H9 (cell line): ENCODE data around the gene CALCOCO1. TPM values are rescaled to one million over a fixed set of nuclear protein-coding genes. Genes with fewer than 3 reads are reported as not detected.

Experiments used
- DNase-seq: peaks from one replicate; pipeline ENCODE4 v3.0.0-alpha.2; 2017
- H2AFZ ChIP-seq: one replicate; pipeline ENCODE4 v1.6.1; 2013; ENCODE audit warnings: mild to moderate bottlenecking, low read length, control low read depth, moderate library complexity
- H2AK5ac ChIP-seq: 2 replicates; pipeline ENCODE4 v1.6.1; 2013; ENCODE audit warnings: low read length, control low read depth, mixed read lengths; ENCODE audit not compliant: insufficient read length
- H2BK120ac ChIP-seq: one replicate; pipeline ENCODE4 v1.6.1; 2013; ENCODE audit warnings: low read depth, mild to moderate bottlenecking, low read length, control low read depth, inconsistent platforms; ENCODE audit not compliant: poor library complexity, severe bottlenecking
- H2BK12ac ChIP-seq: 2 replicates; pipeline ENCODE4 v1.6.1; 2013; ENCODE audit warnings: low read length, control low read depth, mixed read lengths, low read depth; ENCODE audit not compliant: insufficient read length
- H2BK15ac ChIP-seq: 2 replicates; pipeline ENCODE4 v1.6.1; 2013; ENCODE audit warnings: low read depth, low read length, control low read depth
- H2BK20ac ChIP-seq: one replicate; pipeline ENCODE4 v1.6.1; 2013; ENCODE audit warnings: low read depth, mild to moderate bottlenecking, low read length, control low read depth, inconsistent platforms; ENCODE audit not compliant: poor library complexity, severe bottlenecking
- H2BK5ac ChIP-seq: 2 replicates; pipeline ENCODE4 v1.6.1; 2013; ENCODE audit warnings: low read length, control low read depth, mixed read lengths; ENCODE audit not compliant: insufficient read length
- H3K14ac ChIP-seq: 2 replicates; pipeline ENCODE4 v1.6.1; 2013; ENCODE audit warnings: low read length, control low read depth; ENCODE audit not compliant: insufficient read depth
- H3K18ac ChIP-seq: 2 replicates; pipeline ENCODE4 v1.6.1; 2013; ENCODE audit warnings: low read depth, mild to moderate bottlenecking, mixed read lengths, low read length, control low read depth; ENCODE audit not compliant: insufficient read length
- H3K23ac ChIP-seq: 2 replicates; pipeline ENCODE4 v1.6.1; 2013; ENCODE audit warnings: low read length, control low read depth, mixed read lengths, low read depth; ENCODE audit not compliant: insufficient read length
- H3K23me2 ChIP-seq: 2 replicates; pipeline ENCODE4 v1.6.1; 2013; ENCODE audit warnings: low read depth, mild to moderate bottlenecking, mixed read lengths, low read length, control low read depth; ENCODE audit not compliant: insufficient read length, poor library complexity, severe bottlenecking
- H3K27ac ChIP-seq: 2 replicates; pipeline ENCODE4 v1.5.1; 2013; ENCODE audit warnings: low read length, control low read depth, mixed read lengths, low read depth; ENCODE audit not compliant: insufficient read length
- H3K27me3 ChIP-seq: 2 replicates; pipeline ENCODE4 v1.6.1; 2013; ENCODE audit warnings: low read length, control low read depth, inconsistent platforms; ENCODE audit not compliant: insufficient read depth
- H3K4ac ChIP-seq: 2 replicates; pipeline ENCODE4 v1.6.1; 2013; ENCODE audit warnings: low read depth, mild to moderate bottlenecking, control low read depth, inconsistent platforms, low read length, moderate library complexity
- H3K4me1 ChIP-seq: 2 replicates; pipeline ENCODE4 v1.6.1; 2013; ENCODE audit warnings: low read length, control low read depth, inconsistent platforms; ENCODE audit not compliant: insufficient read depth
- H3K4me2 ChIP-seq: 2 replicates; pipeline ENCODE4 v1.6.1; 2013; ENCODE audit warnings: low read length, control low read depth, mixed read lengths; ENCODE audit not compliant: insufficient read length, insufficient read depth
- H3K56ac ChIP-seq: 2 replicates; pipeline ENCODE4 v1.6.1; 2013; ENCODE audit warnings: low read depth, mild to moderate bottlenecking, mixed read lengths, low read length, control low read depth; ENCODE audit not compliant: insufficient read length
- H3K79me1 ChIP-seq: 2 replicates; pipeline ENCODE4 v1.6.1; 2013; ENCODE audit warnings: low read depth, mild to moderate bottlenecking, moderate library complexity, low read length, control low read depth, inconsistent platforms; ENCODE audit not compliant: insufficient read depth, poor library complexity, severe bottlenecking
- H3K79me2 ChIP-seq: 2 replicates; pipeline ENCODE4 v1.6.1; 2013; ENCODE audit warnings: low read length, control low read depth, inconsistent platforms; ENCODE audit not compliant: insufficient read depth
- H3K9ac ChIP-seq: 2 replicates; pipeline ENCODE4 v1.6.1; 2013; ENCODE audit warnings: low read length, control low read depth, mixed read lengths; ENCODE audit not compliant: insufficient read length; ENCODE audit errors: extremely low read depth
- H3K9me3 ChIP-seq: one replicate; pipeline ENCODE4 v1.6.1; 2013; ENCODE audit warnings: low read depth, low read length, inconsistent platforms; ENCODE audit not compliant: control insufficient read depth
- H3T11ph ChIP-seq: one replicate; pipeline ENCODE4 v1.6.1; 2013; ENCODE audit warnings: mild to moderate bottlenecking, low read length, control low read depth, inconsistent platforms
- H4K20me1 ChIP-seq: one replicate; pipeline ENCODE4 v1.6.1; 2013; ENCODE audit not compliant: control insufficient read depth, insufficient read length, insufficient read depth
- H4K5ac ChIP-seq: 2 replicates; pipeline ENCODE4 v1.6.1; 2013; ENCODE audit warnings: low read depth, mild to moderate bottlenecking, mixed read lengths, low read length, control low read depth; ENCODE audit not compliant: insufficient read length
- H4K8ac ChIP-seq: replicated peaks from 2 replicates; pipeline ENCODE4 v1.6.1; 2013; ENCODE audit warnings: low read length, control low read depth, mixed read lengths, low read depth; ENCODE audit not compliant: insufficient read length
- H4K91ac ChIP-seq: 2 replicates; pipeline ENCODE4 v1.6.1; 2013; ENCODE audit warnings: low read depth, mild to moderate bottlenecking, moderate library complexity, mixed read lengths, low read length, control low read depth; ENCODE audit not compliant: insufficient read length
- H3K27ac Mint-ChIP-seq, 3 experiments: 2 replicates in 2 of 3; 3 replicates in 1 of 3; pipeline ENCODE4 v1.8.0; 2020 to 2021; ENCODE audit warnings: mixed read lengths in 3 of 3, mild to moderate bottlenecking in 1 of 3, moderate library complexity in 1 of 3
- H3K27me3 Mint-ChIP-seq: 2 replicates; pipeline ENCODE4 v1.8.0; 2021; ENCODE audit warnings: low read depth, mild to moderate bottlenecking, moderate library complexity, mixed read lengths
- H3K36me3 Mint-ChIP-seq, 3 experiments: 2 replicates in 2 of 3; 3 replicates in 1 of 3; pipeline ENCODE4 v1.8.0; 2020 to 2021; ENCODE audit warnings: low read depth in 3 of 3, mixed read lengths in 3 of 3; ENCODE audit not compliant: insufficient read depth in 1 of 3
- H3K4me1 Mint-ChIP-seq, 2 experiments: 2 replicates each; pipeline ENCODE4 v1.8.0; 2020; ENCODE audit warnings: mixed read lengths in 2 of 2
- H3K4me3 Mint-ChIP-seq, 2 experiments: 2 replicates in 1 of 2; 3 replicates in 1 of 2; pipeline ENCODE4 v1.8.0; 2020 to 2021; ENCODE audit warnings: mild to moderate bottlenecking in 2 of 2, mixed read lengths in 2 of 2, moderate library complexity in 1 of 2
- H3K9me3 Mint-ChIP-seq, 2 experiments: 2 replicates in 1 of 2; 3 replicates in 1 of 2; pipeline ENCODE4 v1.8.0; 2020; ENCODE audit warnings: mild to moderate bottlenecking in 2 of 2, mixed read lengths in 2 of 2, moderate library complexity in 1 of 2
- WGBS: extraction: QIAGEN DNeasy Blood & Tissue Kit; methylation state at CpG from one replicate; pipeline ENCODE4 v1.1.7; 2013; ENCODE audit warnings: missing lambda C conversion rate, low lambda C conversion rate, mixed read lengths; ENCODE audit not compliant: insufficient read length; ENCODE audit errors: extremely low coverage; 5-methylcytosine and 5-hydroxymethylcytosine counted together
- total RNA-seq: library from RNA; stranded (reverse); gene quantifications from 2 replicates; pipeline ENCODE4 v1.2.1, GENCODE V29; 2021
- TF ChIP-seq, protein P1 (sequence below): fragments of 200-600 bp; sonication (generic); conservative IDR thresholded peaks from 3 replicates; pipeline ENCODE4 v1.8.0; 2021; ENCODE audit warnings: antibody characterized with exemption, mild to moderate bottlenecking

The CALCOCO1 gene
- total RNA-seq, 1 experiment from 2014 or later, result 22.3 TPM

- Histone ChIP-seq H3K9me3 (no peaks in the 10 kb centered on the region), H2AFZ (no peak overlapping the region), H3K23ac (no peak overlapping the region), H2BK5ac (no peak overlapping the region), H2BK20ac (no peak overlapping the region), H4K8ac (no peak overlapping the region), H3K79me2 (no peaks in the 10 kb centered on the region), H2AK5ac (no peak overlapping the region), H2BK15ac (no peak overlapping the region), H4K5ac (no peak overlapping the region), H3K14ac (no peak overlapping the region), H3K9ac (no peak overlapping the region), H2BK12ac (no peak overlapping the region), H4K91ac (no peak overlapping the region), H3T11ph (no peak overlapping the region), H3K4me2 (no peak overlapping the region), H2BK120ac (no peak overlapping the region), H3K23me2 (peaks cover 4% of the 10 kb centered on the region), H3K18ac (no peak overlapping the region), H3K4ac (no peak overlapping the region), H4K20me1 (peaks cover under 1% of the 10 kb centered on the region), H3K79me1 (no peaks in the 10 kb centered on the region), H3K27ac (no peak overlapping the region), H3K27me3 (no peaks in the 10 kb centered on the region), H3K4me1 (no peaks in the 10 kb centered on the region), H3K56ac (no peak overlapping the region)
- no CpG with 5 or more reads among the region's 3 CpGs for WGBS
- peaks cover 13 to 18% of the 10 kb centered on the region in 2 experiments for H3K4me1 Mint-ChIP-seq
- no peaks in the 10 kb centered on the region for H3K9me3 Mint-ChIP-seq
- H3K36me3 Mint-ChIP-seq, result peaks cover 0 to 4% (median 0%) of the 10 kb centered on the region in 3 experiments; a peak in 2 of 7 replicates
- TF ChIP-seq, protein P1, sequence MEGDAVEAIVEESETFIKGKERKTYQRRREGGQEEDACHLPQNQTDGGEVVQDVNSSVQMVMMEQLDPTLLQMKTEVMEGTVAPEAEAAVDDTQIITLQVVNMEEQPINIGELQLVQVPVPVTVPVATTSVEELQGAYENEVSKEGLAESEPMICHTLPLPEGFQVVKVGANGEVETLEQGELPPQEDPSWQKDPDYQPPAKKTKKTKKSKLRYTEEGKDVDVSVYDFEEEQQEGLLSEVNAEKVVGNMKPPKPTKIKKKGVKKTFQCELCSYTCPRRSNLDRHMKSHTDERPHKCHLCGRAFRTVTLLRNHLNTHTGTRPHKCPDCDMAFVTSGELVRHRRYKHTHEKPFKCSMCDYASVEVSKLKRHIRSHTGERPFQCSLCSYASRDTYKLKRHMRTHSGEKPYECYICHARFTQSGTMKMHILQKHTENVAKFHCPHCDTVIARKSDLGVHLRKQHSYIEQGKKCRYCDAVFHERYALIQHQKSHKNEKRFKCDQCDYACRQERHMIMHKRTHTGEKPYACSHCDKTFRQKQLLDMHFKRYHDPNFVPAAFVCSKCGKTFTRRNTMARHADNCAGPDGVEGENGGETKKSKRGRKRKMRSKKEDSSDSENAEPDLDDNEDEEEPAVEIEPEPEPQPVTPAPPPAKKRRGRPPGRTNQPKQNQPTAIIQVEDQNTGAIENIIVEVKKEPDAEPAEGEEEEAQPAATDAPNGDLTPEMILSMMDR, result no peak
- no peak for DNase-seq
- no peak overlapping the region for H3K4me3 Mint-ChIP-seq
- H3K27me3 Mint-ChIP-seq, result no peaks in the 10 kb centered on the region; the same call in 1 of the 2 replicates
- no peak overlapping the region for H3K27ac Mint-ChIP-seq
These were observed 4.7 kb downstream of the CALCOCO1 start for GRCh38 chr12:53722450-53723041.
